Measurements from ENCODE around the gene GPRIN1.

Gene GPRIN1

GRCh38 chr5:176612855-176613254, 2.9 kb upstream of the GPRIN1 start:
- Histone ChIP-seq H4K20me1 (ENCODE audit: low read depth, low read length) (no peaks in the 10 kb centered on the region), H3K4me2 (ENCODE audit: low read depth, low read length, poor library complexity, severe bottlenecking) (no peak overlapping the region), H3K9me3 (ENCODE audit: insufficient read depth, low read length) (no peaks in the 10 kb centered on the region), H3K36me3 (ENCODE audit: low read length) (no peaks in the 10 kb centered on the region), H3K9ac (ENCODE audit: low read length) (no peak overlapping the region), H3K27ac (ENCODE audit: low read depth, low read length) (no peak overlapping the region), H3K27me3 (ENCODE audit: low read length) (no peaks in the 10 kb centered on the region), H3K9me2 (replicated peaks; ENCODE audit: insufficient read depth, low read length) (no peaks in the 10 kb centered on the region), H2AFZ (ENCODE audit: low read depth, low read length, severe bottlenecking) (no peak overlapping the region), H3F3A (ENCODE audit: insufficient read depth) (0 out of 2 replicates have a peak, but pooled peaks cover 3% of the 10 kb centered on the region), H3K79me2 (ENCODE audit: insufficient read depth, low read length) (no peaks in the 10 kb centered on the region), H3K4me3 (ENCODE audit: insufficient read depth, low read length, poor library complexity, severe bottlenecking) (no peak overlapping the region)
- no peak for TF ChIP-seq EZH2phosphoT487 (conservative IDR thresholded peaks at IDR 0.05; ENCODE audit: low read length)
- TF ChIP-seq, protein P1, sequence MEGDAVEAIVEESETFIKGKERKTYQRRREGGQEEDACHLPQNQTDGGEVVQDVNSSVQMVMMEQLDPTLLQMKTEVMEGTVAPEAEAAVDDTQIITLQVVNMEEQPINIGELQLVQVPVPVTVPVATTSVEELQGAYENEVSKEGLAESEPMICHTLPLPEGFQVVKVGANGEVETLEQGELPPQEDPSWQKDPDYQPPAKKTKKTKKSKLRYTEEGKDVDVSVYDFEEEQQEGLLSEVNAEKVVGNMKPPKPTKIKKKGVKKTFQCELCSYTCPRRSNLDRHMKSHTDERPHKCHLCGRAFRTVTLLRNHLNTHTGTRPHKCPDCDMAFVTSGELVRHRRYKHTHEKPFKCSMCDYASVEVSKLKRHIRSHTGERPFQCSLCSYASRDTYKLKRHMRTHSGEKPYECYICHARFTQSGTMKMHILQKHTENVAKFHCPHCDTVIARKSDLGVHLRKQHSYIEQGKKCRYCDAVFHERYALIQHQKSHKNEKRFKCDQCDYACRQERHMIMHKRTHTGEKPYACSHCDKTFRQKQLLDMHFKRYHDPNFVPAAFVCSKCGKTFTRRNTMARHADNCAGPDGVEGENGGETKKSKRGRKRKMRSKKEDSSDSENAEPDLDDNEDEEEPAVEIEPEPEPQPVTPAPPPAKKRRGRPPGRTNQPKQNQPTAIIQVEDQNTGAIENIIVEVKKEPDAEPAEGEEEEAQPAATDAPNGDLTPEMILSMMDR (IDR thresholded peaks at IDR 0.05; ENCODE audit: insufficient read depth, low read length, poor library complexity, severe bottlenecking): no peak

DNA sequence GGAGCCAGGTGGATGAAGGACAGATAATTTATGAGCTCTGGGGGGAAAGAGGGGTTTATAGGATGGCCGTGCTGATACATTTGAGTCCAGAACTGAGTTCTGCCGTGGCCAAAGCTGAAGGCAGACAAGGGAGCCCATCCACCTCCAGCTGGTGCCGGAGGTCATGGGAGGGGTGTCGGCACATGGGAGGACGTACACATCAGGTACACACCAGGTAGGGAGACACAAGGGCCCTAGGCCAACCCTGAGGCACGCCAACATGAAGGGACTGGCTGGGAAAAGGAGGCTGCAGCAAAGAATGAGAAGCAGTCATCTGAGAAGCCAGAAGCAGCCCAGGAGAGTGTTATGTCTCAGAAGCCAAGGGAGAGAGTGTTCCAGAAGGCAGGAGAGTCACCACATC, 2.1 kb upstream of the GPRIN1 start:
- no peaks in the 10 kb centered on the region for H4K20me1 ChIP-seq (ENCODE audit: low read depth, low read length)
- H3K9me2 ChIP-seq (replicated peaks; ENCODE audit: insufficient read depth, low read length): no peaks in the 10 kb centered on the region
- TF ChIP-seq, protein P1 (IDR thresholded peaks at IDR 0.05; ENCODE audit: insufficient read depth, low read length, poor library complexity, severe bottlenecking): no peak
- TF ChIP-seq EZH2phosphoT487 (conservative IDR thresholded peaks at IDR 0.05; ENCODE audit: low read length): no peak
- no peak overlapping the region for H3K9ac ChIP-seq (ENCODE audit: low read length)
- 0 out of 2 replicates have a peak, but pooled peaks cover 3% of the 10 kb centered on the region for H3F3A ChIP-seq (ENCODE audit: insufficient read depth)
- no peaks in the 10 kb centered on the region for H3K9me3 ChIP-seq (ENCODE audit: insufficient read depth, low read length)
- H3K79me2 ChIP-seq (ENCODE audit: insufficient read depth, low read length): no peaks in the 10 kb centered on the region
- H3K27me3 ChIP-seq (ENCODE audit: low read length): no peaks in the 10 kb centered on the region
- H2AFZ ChIP-seq (ENCODE audit: low read depth, low read length, severe bottlenecking): no peak overlapping the region
- no peak overlapping the region for H3K27ac ChIP-seq (ENCODE audit: low read depth, low read length)
- no peak overlapping the region for H3K4me3 ChIP-seq (ENCODE audit: insufficient read depth, low read length, poor library complexity, severe bottlenecking)
- no peaks in the 10 kb centered on the region for H3K36me3 ChIP-seq (ENCODE audit: low read length)
- no peak overlapping the region for H3K4me2 ChIP-seq (ENCODE audit: low read depth, low read length, poor library complexity, severe bottlenecking)

DNA sequence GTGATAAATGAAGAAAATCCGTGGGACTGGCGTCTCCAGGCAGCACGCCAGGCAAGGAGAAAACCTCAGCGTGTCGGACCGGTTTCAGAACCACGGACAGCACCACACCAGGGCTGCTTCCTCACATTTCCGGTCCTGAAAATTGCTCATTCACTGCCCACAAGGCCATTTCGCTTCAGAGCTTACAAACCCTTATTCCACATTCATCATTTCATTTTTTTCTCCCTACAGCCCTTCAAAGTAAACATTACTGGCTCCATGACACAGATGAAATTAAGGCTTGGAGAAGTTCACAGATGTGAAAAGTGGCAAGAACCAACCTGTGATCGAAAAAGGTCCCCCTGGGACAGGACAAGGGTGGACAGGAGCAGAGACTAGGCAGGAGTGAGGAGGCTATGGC, 1.5 kb upstream of the GPRIN1 start:
- Histone ChIP-seq H3K27ac (ENCODE audit: low read depth, low read length) (no peak overlapping the region), H3K4me3 (ENCODE audit: insufficient read depth, low read length, poor library complexity, severe bottlenecking) (no peak overlapping the region), H3K27me3 (ENCODE audit: low read length) (no peaks in the 10 kb centered on the region), H2AFZ (ENCODE audit: low read depth, low read length, severe bottlenecking) (no peak overlapping the region), H3K9me2 (replicated peaks; ENCODE audit: insufficient read depth, low read length) (no peaks in the 10 kb centered on the region), H4K20me1 (ENCODE audit: low read depth, low read length) (no peaks in the 10 kb centered on the region), H3K79me2 (ENCODE audit: insufficient read depth, low read length) (no peaks in the 10 kb centered on the region), H3K4me2 (ENCODE audit: low read depth, low read length, poor library complexity, severe bottlenecking) (no peak overlapping the region), H3K36me3 (ENCODE audit: low read length) (no peaks in the 10 kb centered on the region), H3F3A (ENCODE audit: insufficient read depth) (0 out of 2 replicates have a peak, but pooled peaks cover 3% of the 10 kb centered on the region), H3K9me3 (ENCODE audit: insufficient read depth, low read length) (no peaks in the 10 kb centered on the region), H3K9ac (ENCODE audit: low read length) (no peak overlapping the region)
- no peak for TF ChIP-seq EZH2phosphoT487 (conservative IDR thresholded peaks at IDR 0.05; ENCODE audit: low read length)

- Histone ChIP-seq H3K9me2 (replicated peaks; ENCODE audit: insufficient read depth, low read length) (no peaks in the 10 kb centered on the region), H3K79me2 (ENCODE audit: insufficient read depth, low read length) (no peaks in the 10 kb centered on the region), H3K9ac (ENCODE audit: low read length) (peak overlapping the region; percentile 67), H3K4me3 (ENCODE audit: insufficient read depth, low read length, poor library complexity, severe bottlenecking) (peak overlapping the region; percentile 78), H4K20me1 (ENCODE audit: low read depth, low read length) (no peaks in the 10 kb centered on the region), H3K4me2 (ENCODE audit: low read depth, low read length, poor library complexity, severe bottlenecking) (peak overlapping the region; percentile 73), H3K27me3 (ENCODE audit: low read length) (no peaks in the 10 kb centered on the region), H3F3A (ENCODE audit: insufficient read depth) (0 out of 2 replicates have a peak, but pooled peaks cover 3% of the 10 kb centered on the region), H3K27ac (ENCODE audit: low read depth, low read length) (no peak overlapping the region), H2AFZ (ENCODE audit: low read depth, low read length, severe bottlenecking) (peak overlapping the region; percentile 90), H3K9me3 (ENCODE audit: insufficient read depth, low read length) (no peaks in the 10 kb centered on the region), H3K36me3 (ENCODE audit: low read length) (no peaks in the 10 kb centered on the region)
- no peak for TF ChIP-seq EZH2phosphoT487 (conservative IDR thresholded peaks at IDR 0.05; ENCODE audit: low read length)
- TF ChIP-seq, protein P1 (IDR thresholded peaks at IDR 0.05; ENCODE audit: insufficient read depth, low read length, poor library complexity, severe bottlenecking): no peak
Measured at GRCh38 chr5:176610435-176610773, 448 bp upstream of the GPRIN1 start.

Measured in SU-DHL-6 (cell line).